Activated gamma-delta T cell treated with Interleukin-2 at 50 U/mL for 16 hours (primary cell): ENCODE data around the gene LRCH4.
"Not testable (repeated sequence)": the region's sequence is repeated elsewhere in the genome, so short reads cannot be mapped to it uniquely, and the experiment has no call there.

Experiments
- DNase-seq: peaks from one replicate; pipeline ENCODE4 v3.0.0-alpha.2; 2020

LRCH4 gene

DNA sequence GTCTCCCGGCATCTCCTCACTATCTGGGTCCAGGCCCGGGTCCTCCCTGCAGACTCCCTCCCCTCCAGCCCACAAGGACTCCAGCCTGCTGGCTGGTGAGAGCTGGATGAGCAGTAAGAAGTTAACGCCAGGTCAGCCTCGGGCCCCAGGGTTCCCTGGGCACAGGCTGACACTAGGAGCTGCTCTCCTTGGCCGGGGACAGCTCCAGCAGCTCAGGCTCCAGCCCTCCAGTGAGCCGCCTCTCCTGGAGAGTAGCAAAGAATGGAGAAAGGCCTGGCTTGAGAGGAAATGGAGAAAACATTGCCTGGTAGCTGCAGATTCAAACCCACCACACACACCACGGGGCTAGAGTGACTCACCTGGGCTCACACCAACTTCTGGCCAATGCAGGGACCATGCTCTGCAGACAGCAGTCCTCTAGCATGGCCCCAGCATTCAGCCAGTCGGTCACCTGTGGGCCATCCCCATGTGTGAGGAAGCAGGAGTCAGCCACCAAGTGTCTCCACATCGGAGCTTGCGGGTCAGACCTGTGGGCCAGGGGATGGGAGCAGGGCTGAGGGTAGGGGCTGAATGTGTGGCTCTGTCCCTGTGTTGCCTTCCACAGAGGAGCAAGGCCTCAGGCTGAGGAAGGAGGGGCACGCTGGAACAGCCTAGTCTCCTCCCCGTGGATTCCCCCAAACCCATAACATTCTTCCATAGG is 18.7 kb downstream of the LRCH4 start:
- DNase-seq, result no peak

DNA sequence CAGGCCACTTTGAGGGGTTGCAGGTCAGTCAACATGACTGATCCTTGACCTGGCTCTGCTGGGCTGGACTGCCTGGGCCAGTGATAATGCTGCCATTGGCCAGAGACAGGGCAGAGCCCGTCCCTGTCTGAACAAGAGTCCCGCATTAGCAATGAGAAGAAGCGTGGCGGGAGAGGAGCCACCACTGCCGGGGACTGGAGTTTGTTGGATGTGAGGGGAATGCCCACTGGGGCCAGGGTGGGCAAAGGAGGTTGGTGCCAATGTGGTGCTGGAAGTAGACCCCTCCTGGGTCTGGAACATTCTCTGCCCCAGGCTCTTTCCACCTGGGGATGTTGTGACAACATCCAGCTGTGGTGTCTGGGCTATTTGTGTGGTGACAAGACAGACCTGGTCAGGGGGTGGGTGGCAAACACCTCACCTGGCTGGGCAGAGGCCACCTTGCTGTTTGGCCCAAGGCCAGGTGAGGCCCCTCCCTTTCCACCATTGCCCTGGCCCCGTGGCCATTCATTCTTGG is 19.9 kb downstream of the LRCH4 start:
- DNase-seq, result no peak

DNA sequence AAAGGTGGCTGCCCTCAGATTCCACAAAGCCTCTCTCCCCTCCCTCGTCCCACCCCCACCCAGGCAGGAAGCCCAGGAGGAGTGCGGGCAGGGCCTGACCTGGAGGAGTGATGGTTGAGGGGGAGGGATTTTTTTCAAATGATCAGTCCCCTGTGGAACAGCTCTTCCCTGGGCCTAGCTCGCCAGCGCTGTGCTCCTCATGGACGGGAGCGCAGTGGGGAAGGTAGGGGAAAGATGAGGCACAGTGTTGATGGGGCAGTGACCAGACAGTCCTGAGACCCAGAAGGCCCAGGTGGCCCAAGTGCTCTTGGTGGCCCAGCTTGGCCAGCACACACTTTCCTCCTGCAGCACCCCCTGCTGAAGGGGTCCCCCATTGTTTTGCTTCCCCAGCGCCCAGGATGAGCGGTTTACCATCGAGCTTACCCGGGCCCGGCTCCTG is 20.8 kb downstream of the LRCH4 start:
- DNase-seq, result no peak

- not testable (repeated sequence) for DNase-seq
Measured at GRCh38 chr7:100564405-100564804, 21.5 kb downstream of the LRCH4 start.

DNA sequence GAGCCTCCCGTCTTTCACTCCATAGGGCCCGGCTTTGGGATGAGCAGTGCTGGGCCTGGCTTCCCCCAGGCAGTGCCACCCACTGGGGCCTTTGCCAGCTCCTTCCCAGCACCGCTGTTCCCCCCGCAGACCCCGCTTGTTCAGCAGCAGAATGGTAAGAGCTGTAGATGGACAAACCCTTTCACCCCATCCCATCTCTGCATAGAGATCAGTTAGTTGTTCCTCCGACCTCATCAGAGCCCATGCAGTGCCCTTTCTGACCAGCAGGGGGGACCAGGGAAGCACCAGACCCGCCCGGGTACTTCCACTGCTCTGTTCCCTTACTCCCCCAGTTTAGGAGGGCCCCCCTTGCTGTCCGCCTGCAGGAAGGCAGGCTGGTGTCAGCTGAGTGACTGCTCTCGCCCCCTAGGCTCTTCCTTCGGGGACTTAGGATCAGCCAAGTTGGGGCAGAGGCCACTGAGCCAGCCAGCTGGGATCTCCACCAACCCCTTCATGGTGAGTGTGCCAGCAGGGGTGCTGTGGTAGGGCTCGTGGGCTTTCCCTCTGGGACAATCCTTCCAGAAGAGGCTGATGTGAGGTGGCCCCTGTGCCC is 22.0 kb downstream of the LRCH4 start:
- peak; percentile 88 for DNase-seq

- DNase-seq, result no peak
Measured at GRCh38 chr7:100563100-100563564, 22.8 kb downstream of the LRCH4 start.

- DNase-seq, result no peak
Measured at GRCh38 chr7:100562195-100563099, 23.5 kb downstream of the LRCH4 start.

- no peak for DNase-seq
Measured at GRCh38 chr7:100561491-100562194, 24.3 kb downstream of the LRCH4 start.

DNA sequence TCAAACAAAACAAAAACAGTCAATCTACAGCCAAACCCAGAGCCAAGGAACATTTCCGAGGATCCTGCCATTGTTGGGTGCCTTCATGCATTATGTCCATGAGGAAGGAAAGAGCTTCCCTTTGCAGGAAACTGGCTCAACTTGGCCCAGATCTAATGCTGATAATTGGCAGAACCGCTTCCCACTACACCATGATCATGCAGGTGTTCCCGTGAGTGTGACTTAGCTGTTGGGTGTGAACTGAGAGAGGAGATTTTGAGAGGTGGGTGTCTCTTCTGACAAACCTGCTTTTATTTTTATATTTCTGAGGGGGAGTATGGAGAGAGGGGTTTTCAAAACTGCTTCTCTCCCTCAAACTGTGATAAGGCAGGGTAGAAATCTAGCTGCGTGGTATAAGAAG is 26.8 kb downstream of the LRCH4 start:
- DNase-seq, result no peak

- DNase-seq, result no peak
Measured at GRCh38 chr7:100556541-100556940, 29.4 kb downstream of the LRCH4 start.

DNA sequence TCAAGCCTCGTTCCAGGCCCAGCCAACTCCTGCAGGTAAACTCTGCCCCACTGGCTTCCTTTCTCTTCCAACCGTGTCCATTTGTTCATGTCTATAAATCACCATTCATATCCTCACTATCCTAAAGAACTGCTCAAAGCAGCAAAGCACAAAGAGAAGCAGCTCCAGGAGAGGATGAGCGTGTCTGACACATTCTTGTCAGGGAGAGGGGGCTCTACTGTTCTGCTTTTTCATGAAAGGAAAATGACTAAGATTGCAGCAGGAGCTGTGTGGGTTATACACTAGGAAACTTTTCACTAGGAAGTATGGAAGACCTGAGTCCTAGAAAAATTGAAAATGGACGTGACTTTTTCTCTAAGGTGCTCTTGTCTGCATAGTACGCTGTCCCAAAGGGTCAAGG is 30.2 kb downstream of the LRCH4 start:
- no peak for DNase-seq

DNA sequence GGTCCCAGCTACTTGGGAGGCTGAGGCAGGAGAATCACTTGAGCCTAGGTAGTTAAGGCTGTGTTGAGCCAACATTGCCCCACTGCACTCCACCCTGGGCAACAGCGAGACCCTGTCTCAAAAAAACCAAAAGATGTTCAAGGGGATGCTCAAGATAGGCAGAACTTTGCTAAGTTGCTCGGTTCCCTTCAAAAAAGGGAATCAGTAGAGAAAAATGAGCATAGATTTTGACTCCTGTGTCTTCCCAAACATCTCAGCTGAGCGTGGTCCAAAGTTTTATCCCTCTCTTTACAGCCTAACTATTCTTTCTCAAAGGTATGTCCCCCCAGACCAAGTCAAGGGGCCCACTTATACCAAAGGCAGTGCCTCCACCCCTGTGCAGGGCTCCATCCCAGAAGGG is 32.9 kb downstream of the LRCH4 start:
- DNase-seq, result no peak

GRCh38 chr7:100552532-100552931 is 33.4 kb downstream of the LRCH4 start:
- no peak for DNase-seq

GRCh38 chr7:100548446-100548845 is 37.5 kb downstream of the LRCH4 start:
- DNase-seq, result not testable (repeated sequence)

DNA sequence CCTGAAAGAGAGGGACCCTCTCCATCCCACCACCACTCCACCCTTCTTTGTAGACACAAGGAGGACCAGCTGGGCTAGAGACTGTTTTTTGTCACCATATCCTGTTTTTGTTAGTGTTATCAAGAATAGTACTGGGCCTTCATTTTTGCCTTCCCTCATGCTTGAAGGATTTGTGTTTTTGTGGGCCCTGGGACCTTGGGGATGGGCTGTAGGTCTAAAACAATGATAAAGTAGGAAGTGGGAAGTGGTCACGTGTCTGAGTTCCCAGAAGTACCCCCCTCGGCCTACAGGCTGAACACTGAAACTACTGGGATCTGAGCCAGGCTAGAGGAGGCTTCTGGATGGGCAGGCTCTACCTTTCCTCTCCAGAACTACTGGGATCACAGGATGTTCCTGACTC is 38.1 kb downstream of the LRCH4 start:
- no peak for DNase-seq

DNA sequence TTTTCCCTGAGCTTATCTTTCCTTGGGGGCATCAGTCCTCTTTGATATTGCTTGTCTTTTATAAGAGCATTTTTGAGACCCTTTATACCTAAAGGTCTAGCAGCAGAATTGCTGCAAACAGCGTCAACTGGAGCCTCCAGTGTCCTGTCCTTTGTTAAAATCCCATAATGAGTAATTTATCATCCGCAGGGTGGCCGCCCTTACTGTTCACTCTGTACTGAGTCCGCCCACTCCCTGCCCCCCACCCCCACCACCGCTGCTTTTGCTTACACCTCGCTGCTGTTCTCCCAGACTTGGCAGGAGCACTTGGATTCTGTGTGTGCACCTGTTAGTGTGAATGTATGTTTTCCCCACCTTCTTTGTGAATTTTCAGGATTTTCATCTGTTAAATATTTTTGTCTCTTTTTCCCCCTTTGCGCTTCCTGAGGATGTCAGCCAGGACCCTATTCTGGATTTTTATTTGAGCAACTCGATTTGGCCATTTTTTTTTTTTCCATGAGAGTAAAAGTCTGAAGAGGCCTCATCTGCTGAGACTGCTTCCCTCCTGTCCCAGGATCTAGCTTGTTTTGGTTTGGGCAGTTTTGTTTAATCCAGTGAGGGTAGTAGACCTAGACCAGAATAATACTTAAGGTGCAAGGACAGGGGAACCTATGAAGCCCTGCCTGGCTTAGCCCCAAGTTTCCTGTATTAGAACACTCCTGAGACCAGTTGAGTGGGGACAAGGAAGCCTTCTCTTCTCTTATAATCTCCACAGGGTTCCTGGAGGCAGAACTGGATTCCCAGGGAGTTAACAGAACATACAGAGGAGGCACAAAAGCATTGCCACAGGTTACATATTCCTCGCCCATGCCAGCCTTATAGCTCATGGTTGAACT is 38.8 kb downstream of the LRCH4 start:
- no peak for DNase-seq

DNA sequence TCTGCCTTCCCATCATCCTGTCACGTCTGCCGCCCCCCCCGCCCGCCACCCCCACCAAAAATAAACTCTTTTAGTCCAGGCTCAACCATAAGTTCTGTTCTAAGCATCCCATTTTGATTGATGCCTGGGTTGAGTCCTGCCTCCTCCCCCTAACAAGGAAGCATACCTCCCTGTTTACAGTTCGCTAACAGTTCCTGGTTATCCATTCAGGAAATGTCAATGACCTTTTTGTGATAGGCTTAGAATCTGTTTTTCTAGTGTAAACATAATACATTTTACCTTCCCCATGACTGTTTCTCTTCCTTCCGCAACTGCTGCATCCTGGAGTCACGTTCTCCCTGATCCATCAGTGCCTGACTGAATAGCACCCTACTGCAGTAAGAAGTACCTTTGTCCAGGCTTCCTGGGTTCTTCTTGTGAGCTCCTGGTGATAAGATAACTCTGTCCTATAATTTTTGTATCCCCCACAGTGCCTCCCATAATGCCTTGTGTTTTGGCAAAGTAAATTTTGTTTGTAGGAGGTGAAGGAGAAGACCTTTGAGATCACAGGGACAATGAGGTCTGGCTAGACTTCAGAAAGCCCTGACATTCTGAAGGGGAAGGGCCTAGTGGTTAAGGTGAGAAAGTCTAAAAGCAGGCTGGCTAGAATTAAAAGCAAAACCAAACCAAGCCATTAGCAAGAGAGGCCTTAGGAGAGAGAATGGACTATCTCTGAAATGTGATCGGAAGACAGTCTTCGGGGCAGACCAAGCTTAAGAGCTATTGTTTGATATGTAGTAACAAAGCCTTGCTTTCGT is 39.6 kb downstream of the LRCH4 start:
- peak; percentile 27 for DNase-seq

- DNase-seq, result peak; percentile 50
Measured at GRCh38 chr7:100545360-100546128, 40.4 kb downstream of the LRCH4 start.

DNA sequence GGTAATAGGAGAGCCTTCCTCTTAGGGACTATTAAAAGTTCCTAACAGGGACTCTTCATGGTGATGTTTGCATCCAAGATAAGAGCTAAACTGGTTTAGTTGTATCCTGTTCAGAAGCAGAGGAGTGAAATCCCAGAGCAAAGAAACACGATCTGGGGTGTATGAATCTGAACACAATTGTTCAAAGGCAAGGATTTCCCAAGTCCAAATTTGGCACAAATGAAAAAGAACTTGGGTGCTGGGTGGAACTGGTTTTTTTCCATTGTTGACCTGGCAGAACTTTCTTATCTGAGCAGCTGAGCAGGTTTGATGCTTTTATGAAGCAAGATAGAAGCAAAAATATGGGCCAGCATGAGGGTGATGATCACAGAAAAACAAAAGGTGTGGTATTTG is 41.0 kb downstream of the LRCH4 start:
- DNase-seq, result no peak

- no peak for DNase-seq
Measured at GRCh38 chr7:100544386-100544785, 41.5 kb downstream of the LRCH4 start.
